ENCODE data around the gene TRAP1. TPM values are rescaled to one million over a fixed set of nuclear protein-coding genes. Genes with fewer than 3 reads are reported as not detected.
A peak's percentile ranks its signal among the peaks of the same experiment; 100 is the strongest.
"Not testable (repeated sequence)": the region's sequence is repeated elsewhere in the genome, so short reads cannot be mapped to it uniquely, and the experiment has no call there.

TRAP1 gene
- total and polyA plus RNA-seq, 11 donors = 65.4 to 142 (median 110) TPM

DNA sequence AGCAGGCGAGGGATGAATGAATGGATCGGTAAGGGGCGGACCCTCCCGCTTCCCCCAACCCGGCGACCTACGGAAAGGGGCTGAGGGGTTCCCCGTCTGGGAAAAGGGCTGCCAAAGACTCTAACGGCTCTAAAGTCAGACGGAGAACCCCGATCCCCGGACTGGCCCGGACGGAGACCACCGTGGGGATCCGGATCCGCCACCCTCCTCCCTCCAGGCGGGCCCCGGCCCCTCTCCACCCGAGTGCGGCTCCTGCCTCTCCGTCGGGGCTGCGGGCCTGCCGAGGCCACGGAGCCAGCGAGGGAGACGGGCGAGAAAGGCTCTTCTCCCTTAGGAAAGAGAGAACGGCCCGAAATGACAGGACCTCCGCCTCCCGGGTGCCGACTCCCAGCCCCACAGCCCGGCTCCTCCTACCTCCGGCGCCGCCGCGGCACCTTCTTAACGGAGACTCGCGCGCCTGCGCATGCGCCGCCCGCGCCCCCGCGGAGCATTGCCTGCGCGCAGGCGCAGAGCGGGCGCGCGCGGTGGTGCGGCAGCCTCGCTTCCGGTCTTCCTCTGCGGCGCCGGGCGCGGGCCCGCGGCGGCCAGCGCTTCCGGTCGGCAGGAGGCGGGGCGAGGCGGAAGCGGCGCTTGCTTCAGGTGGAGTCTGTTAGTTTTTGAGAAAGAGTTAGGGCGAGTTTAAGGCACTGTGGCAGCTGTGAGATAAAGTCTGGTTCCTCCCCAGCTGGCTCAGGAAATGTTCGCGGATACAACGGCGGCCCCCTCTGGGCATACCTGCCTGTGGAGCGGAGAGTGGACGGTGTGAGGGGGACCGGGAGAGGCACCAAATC, 106.0 kb downstream of the TRAP1 start, which contains the start of gene SLX4:
Gene SLX4 (minus strand): TSS at position 461 of the 830 bp plus-strand sequence. CDS start 2,642 bp downstream, outside the sequence.
- Histone ChIP-seq H3K9me3 (no peaks in the 10 kb centered on the region), H3K27ac (peak within 1 kb of the TSS; percentile 64 to 94 (median 86)), H3K27me3 (no peaks in the 10 kb centered on the region), H3K4me1 (peaks cover 0 to 33% (median 19%) of the 10 kb centered on the region in 12 donors), H3K36me3 (peaks cover 0 to 19% (median 2%) of the 10 kb centered on the region in 9 donors), H3K4me3 (peak within 1 kb of the TSS; percentile 60 to 99 (median 87))
- ATAC-seq = peak; percentile 89 to 98 (median 96)
- TF ChIP-seq, protein P1, sequence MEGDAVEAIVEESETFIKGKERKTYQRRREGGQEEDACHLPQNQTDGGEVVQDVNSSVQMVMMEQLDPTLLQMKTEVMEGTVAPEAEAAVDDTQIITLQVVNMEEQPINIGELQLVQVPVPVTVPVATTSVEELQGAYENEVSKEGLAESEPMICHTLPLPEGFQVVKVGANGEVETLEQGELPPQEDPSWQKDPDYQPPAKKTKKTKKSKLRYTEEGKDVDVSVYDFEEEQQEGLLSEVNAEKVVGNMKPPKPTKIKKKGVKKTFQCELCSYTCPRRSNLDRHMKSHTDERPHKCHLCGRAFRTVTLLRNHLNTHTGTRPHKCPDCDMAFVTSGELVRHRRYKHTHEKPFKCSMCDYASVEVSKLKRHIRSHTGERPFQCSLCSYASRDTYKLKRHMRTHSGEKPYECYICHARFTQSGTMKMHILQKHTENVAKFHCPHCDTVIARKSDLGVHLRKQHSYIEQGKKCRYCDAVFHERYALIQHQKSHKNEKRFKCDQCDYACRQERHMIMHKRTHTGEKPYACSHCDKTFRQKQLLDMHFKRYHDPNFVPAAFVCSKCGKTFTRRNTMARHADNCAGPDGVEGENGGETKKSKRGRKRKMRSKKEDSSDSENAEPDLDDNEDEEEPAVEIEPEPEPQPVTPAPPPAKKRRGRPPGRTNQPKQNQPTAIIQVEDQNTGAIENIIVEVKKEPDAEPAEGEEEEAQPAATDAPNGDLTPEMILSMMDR (IDR thresholded peaks at IDR 0.05) = peak in 2 of 12 donors; percentile 4 to 24
- peak; percentile 55 to 92 for TF ChIP-seq POLR2A (IDR thresholded peaks at IDR 0.05)
- intact Hi-C loops (cut with DNase I) = loop anchor here in 3 of 10 donors (5.0 to 10.0 kb wide), 4 partner anchors 57 to 271 kb away; partner anchors contain the start of gene CREBBP (in 1 of the 3)
- 0 to 1% (median 0%) methylated on average over 56 to 86 of the region's 86 CpGs for WGBS, 4 donors
- DNase-seq = peak; percentile 91 to 96 (median 92)

DNA sequence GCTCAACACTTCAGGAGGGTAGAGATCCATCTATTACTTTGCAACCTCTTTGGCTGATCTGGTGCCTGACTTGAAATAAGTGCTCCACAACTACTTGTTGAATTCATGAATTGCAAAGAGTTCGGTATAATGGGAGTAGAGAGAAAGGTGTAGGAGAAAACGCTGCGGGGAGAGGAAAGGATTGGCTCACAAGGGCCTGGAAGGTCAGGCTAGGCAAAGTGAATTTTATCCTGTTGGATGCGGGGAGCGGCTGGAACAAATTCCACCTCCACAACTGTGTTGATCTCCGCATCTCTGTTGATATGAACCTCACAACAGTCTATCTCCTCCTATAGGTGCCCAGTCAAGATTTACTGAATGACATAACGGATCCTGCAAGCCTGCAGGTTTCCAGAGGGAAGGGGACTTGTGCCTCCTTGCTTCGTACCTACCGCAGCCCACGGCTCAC, 106.6 kb downstream of the TRAP1 start:
- whole genome bisulfite sequencing, 4 donors = 3 to 6% (median 4%) methylated on average over 9 to 10 of the region's 10 CpGs
- Histone ChIP-seq H3K36me3 (peaks cover 0 to 21% (median 5%) of the 10 kb centered on the region in 9 donors), H3K9me3 (no peaks in the 10 kb centered on the region), H3K27ac (peak overlapping the region in 11 of 12 donors; percentile 70 to 94 (median 85)), H3K4me3 (peak overlapping the region; percentile 60 to 99 (median 87)), H3K4me1 (peaks cover 0 to 33% (median 19%) of the 10 kb centered on the region in 12 donors), H3K27me3 (no peaks in the 10 kb centered on the region)
- no peak for TF ChIP-seq POLR2A (IDR thresholded peaks at IDR 0.05)
- TF ChIP-seq, protein P1 (IDR thresholded peaks at IDR 0.05) = no peak
- intact Hi-C loops (cut with DNase I) = loop anchor here in 3 of 10 donors (5.0 to 10.0 kb wide), 4 partner anchors 56 to 272 kb away; partner anchors contain the start of gene CREBBP (in 1 of the 3)
- no peak for ATAC-seq
- no peak for DNase-seq

DNA sequence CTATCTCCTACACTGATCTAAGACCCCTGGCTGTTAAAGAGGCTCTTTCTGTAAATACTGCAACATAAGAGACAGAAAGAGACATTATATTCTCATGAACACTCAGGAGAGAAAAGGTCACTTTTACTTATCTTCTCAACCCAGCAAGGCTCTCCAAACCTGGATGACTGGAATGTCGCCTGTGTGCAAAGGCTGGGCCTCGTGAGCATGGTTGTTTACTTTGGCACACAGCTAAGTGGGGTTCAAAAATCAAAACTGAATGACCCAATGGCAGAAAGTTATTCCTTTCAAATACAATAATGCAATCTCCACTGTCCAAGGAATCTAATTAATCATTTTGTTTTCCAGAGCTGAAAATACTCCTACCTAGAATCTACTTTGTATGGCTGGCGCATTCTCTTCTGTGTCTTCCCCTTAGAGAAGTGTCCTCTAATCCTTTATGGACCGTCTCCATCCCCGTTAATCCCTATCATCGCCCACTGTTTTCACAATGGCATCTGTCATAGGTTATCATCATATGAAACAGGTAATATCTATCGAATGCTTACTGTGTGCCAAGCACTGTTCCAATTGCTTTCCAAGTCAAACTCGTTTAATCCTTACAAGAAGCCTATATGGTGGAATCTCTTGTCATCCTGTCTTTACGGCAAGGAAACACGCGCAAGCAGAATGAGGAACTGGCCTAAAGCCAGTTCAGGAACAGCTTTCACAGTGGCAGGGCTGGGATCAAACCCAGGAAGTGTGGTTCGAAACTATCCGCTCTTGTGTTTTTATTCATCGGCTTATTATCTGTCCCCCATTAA, 107.2 kb downstream of the TRAP1 start:
- peaks cover 0 to 33% (median 19%) of the 10 kb centered on the region in 12 donors for H3K4me1 ChIP-seq
- H3K27ac ChIP-seq = peak overlapping the region in 3 of 12 donors; percentile 70 to 93 (median 93)
- TF ChIP-seq, protein P1 (IDR thresholded peaks at IDR 0.05) = no peak
- TF ChIP-seq POLR2A (IDR thresholded peaks at IDR 0.05) = no peak
- DNase-seq (no peak), ATAC-seq (no peak)
- peak overlapping the region in 9 of 12 donors; percentile 77 to 99 (median 89) for H3K4me3 ChIP-seq
- 53 to 62% (median 56%) methylated on average over 14 of the region's 14 CpGs for WGBS, 4 donors
- peaks cover 0 to 24% (median 4%) of the 10 kb centered on the region in 9 donors for H3K36me3 ChIP-seq
- no peaks in the 10 kb centered on the region for H3K9me3 ChIP-seq
- intact Hi-C loops (cut with DNase I) = loop anchor here in 3 of 10 donors (5.0 to 10.0 kb wide), 4 partner anchors 55 to 272 kb away; partner anchors contain the start of gene CREBBP (in 1 of the 3)
- H3K27me3 ChIP-seq = no peaks in the 10 kb centered on the region

GRCh38 chr16:3608976-3609375, 108.3 kb downstream of the TRAP1 start:
- intact Hi-C loops (cut with DNase I); H3K9me3 ChIP-seq; H3K4me3 ChIP-seq; H3K27me3 ChIP-seq; DNase-seq; ATAC-seq; H3K27ac ChIP-seq: not testable (repeated sequence)
- peaks cover 0 to 23% (median 6%) of the 10 kb centered on the region in 9 donors for H3K36me3 ChIP-seq
- H3K4me1 ChIP-seq = peaks cover 0 to 33% (median 19%) of the 10 kb centered on the region in 12 donors
- 94 to 98% (median 96%) methylated on average over 13 of the region's 13 CpGs for WGBS, 4 donors
